GM21723 (cell line): ENCODE results near the gene CENPV.
"Not testable (repeated sequence)": the region's sequence is repeated elsewhere in the genome, so short reads cannot be mapped to it uniquely, and the experiment has no call there.

Experiments
- ATAC-seq: cut with Tn5 transposase; IDR thresholded peaks from one replicate; pipeline ENCODE4 v1.9.1; 2021; ENCODE audit warnings: mild to moderate bottlenecking, moderate library complexity; ENCODE audit not compliant: unreplicated experiment

The CENPV gene

GRCh38 chr17:16314859-16315258 lies 38.4 kb downstream of the CENPV start:
- ATAC-seq = no peak

- no peak for ATAC-seq
These were observed 39.1 kb downstream of the CENPV start for GRCh38 chr17:16314189-16314588.

- ATAC-seq = no peak
These were observed 39.9 kb downstream of the CENPV start for GRCh38 chr17:16313139-16314090.

- ATAC-seq = not testable (repeated sequence)
These were observed 41.2 kb downstream of the CENPV start for GRCh38 chr17:16312061-16312460.

GRCh38 chr17:16306211-16306610 lies 47.1 kb downstream of the CENPV start:
- ATAC-seq = no peak

GRCh38 chr17:16304830-16305229 lies 48.4 kb downstream of the CENPV start:
- ATAC-seq = no peak

- no peak for ATAC-seq
These were observed 50.4 kb downstream of the CENPV start for GRCh38 chr17:16302856-16303255.

GRCh38 chr17:16301963-16302855 lies 51.1 kb downstream of the CENPV start:
- ATAC-seq = no peak

GRCh38 chr17:16300554-16300953 lies 52.7 kb downstream of the CENPV start:
- ATAC-seq = no peak

GRCh38 chr17:16298140-16298662 lies 55.1 kb downstream of the CENPV start:
- no peak for ATAC-seq

GRCh38 chr17:16297367-16298139 lies 55.7 kb downstream of the CENPV start:
- ATAC-seq = no peak

GRCh38 chr17:16296072-16296471 lies 57.2 kb downstream of the CENPV start:
- not testable (repeated sequence) for ATAC-seq

GRCh38 chr17:16294560-16294959 lies 58.7 kb downstream of the CENPV start:
- no peak for ATAC-seq

GRCh38 chr17:16293931-16294330 lies 59.3 kb downstream of the CENPV start:
- ATAC-seq = no peak
